Spinal cord (tissue), 10 donors: Measurements from ENCODE around the gene YIPF3. TPM values are rescaled to one million over a fixed set of nuclear protein-coding genes. Genes with fewer than 3 reads are reported as not detected.
A peak's percentile ranks its signal among the peaks of the same experiment; 100 is the strongest.

Source experiments
- DNase-seq, 6 donors: peaks; one replicate each; pipeline versions ENCODE4 v3.0.0 to v3.0.0-alpha.2; 2013 to 2015; ENCODE audit warnings: low spot score in 6 of 6, low read depth in 4 of 6
- H3K27ac ChIP-seq: one replicate; pipeline ENCODE4 v1.5.1; 2013; ENCODE audit warnings: low read depth, low read length, control low read depth
- H3K27me3 ChIP-seq: one replicate; pipeline ENCODE4 v1.6.1; 2013; ENCODE audit warnings: low read length; ENCODE audit not compliant: control insufficient read depth, insufficient read depth
- H3K36me3 ChIP-seq: one replicate; pipeline ENCODE4 v1.6.1; 2013; ENCODE audit warnings: low read length; ENCODE audit not compliant: control insufficient read depth, insufficient read depth
- H3K4me1 ChIP-seq: one replicate; pipeline ENCODE4 v1.6.1; 2013; ENCODE audit warnings: low read length; ENCODE audit not compliant: control insufficient read depth, insufficient read depth
- H3K4me3 ChIP-seq: one replicate; pipeline ENCODE4 v1.5.1; 2013; ENCODE audit warnings: low read depth, low read length, control low read depth
- H3K9me3 ChIP-seq: one replicate; pipeline ENCODE4 v1.6.1; 2013; ENCODE audit warnings: low read length; ENCODE audit not compliant: control insufficient read depth, insufficient read depth
- WGBS: methylation state at CpG from one replicate; pipeline ENCODE4 v1.1.5; 2013; ENCODE audit warnings: missing lambda C conversion rate; ENCODE audit not compliant: insufficient coverage; 5-methylcytosine and 5-hydroxymethylcytosine counted together
- polyA plus RNA-seq, 2 donors: library from polyadenylated mRNA; unstranded; fragments of 120-200 nt; gene quantifications; one replicate each; pipeline ENCODE4 v1.2.1, GENCODE V29; 2013; ENCODE audit not compliant: insufficient read length in 2 of 2
- total RNA-seq, 2 donors: library from RNA; depleted of rRNA in 1 of 2; stranded (reverse); fragments of 120-200 nt in 1 of 2; fragments of >200 nt in 1 of 2; gene quantifications; one replicate each; pipeline versions ENCODE4 v1.2.3 to v1.2.4, GENCODE V29; 2013 to 2014
- donor health status: healthy.

The YIPF3 gene
- total and polyA plus RNA-seq, 4 donors: 54.7 to 140 (median 116) TPM

GRCh38 chr6:43532201-43532600, 15.5 kb upstream of the YIPF3 start:
- peaks cover 54% of the 10 kb centered on the region for H3K36me3 ChIP-seq
- no peaks in the 10 kb centered on the region for H3K4me1 ChIP-seq
- H3K4me3 ChIP-seq: no peak overlapping the region
- no peak overlapping the region for H3K27ac ChIP-seq
- no CpG with 5 or more reads among the region's 1 CpG for WGBS
- H3K27me3 ChIP-seq: no peaks in the 10 kb centered on the region
- no peak for DNase-seq
- no peaks in the 10 kb centered on the region for H3K9me3 ChIP-seq

DNA sequence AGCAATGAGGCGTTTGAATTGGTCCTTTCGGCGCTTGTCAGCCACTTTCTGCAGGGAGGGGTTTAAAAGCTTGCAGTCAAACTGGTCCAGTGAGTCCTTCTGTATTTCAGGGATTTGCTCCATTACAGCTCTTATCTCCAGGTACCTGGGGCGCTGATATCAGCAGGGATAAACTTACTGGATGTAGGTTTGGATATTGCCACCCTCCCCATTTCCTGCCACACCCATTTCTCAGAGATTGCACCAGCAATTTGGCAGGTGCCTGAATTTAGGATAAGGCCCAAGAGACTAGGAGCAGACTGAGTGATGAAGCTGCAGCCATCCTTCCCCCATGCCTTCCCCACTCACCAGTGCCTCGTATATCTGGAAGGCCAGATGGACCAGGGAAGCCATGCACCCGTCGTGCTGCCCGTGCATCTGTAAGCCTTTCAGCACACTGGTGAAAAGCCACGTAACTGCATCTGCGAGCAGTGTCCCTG, 7.8 kb upstream of the YIPF3 start:
- Histone ChIP-seq H3K4me1 (no peaks in the 10 kb centered on the region), H3K27ac (no peak overlapping the region), H3K9me3 (no peaks in the 10 kb centered on the region), H3K27me3 (no peaks in the 10 kb centered on the region), H3K4me3 (no peak overlapping the region), H3K36me3 (peaks cover 79% of the 10 kb centered on the region)
- DNase-seq: no peak
- 79% methylated on average over 7 of the region's 10 CpGs for WGBS

DNA sequence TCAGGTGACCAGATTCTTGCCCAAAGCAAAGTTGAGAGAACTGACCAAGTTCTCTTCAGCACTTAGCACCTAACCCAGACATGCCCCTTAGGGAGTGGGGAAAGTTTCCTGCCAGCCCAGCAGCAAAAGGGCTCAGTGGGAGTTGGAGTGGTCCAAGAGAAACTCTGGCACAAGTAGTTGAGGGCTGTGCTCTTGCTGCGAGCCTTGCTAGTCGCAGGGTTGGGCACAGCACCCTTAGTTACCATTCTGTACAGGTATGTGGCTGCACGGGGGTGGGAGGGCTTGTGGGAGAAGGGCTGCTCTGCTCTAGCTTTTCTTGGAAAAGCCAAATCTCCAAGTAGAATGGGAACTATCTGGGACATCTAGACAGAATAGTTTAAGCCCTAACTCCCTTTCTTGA, 6.6 kb upstream of the YIPF3 start:
- H3K9me3 ChIP-seq: no peaks in the 10 kb centered on the region
- no peak overlapping the region for H3K4me3 ChIP-seq
- H3K27me3 ChIP-seq: no peaks in the 10 kb centered on the region
- WGBS: 89% methylated on average over 3 of the region's 3 CpGs
- H3K4me1 ChIP-seq: peaks cover 4% of the 10 kb centered on the region
- no peak for DNase-seq
- no peak overlapping the region for H3K27ac ChIP-seq
- H3K36me3 ChIP-seq: peaks cover 70% of the 10 kb centered on the region

GRCh38 chr6:43522547-43523261, 6.0 kb upstream of the YIPF3 start:
- H3K9me3 ChIP-seq: no peaks in the 10 kb centered on the region
- no peak for DNase-seq
- H3K4me1 ChIP-seq: peaks cover 4% of the 10 kb centered on the region
- H3K27ac ChIP-seq: no peak overlapping the region
- no peak overlapping the region for H3K4me3 ChIP-seq
- WGBS: 92% methylated on average over 8 of the region's 8 CpGs
- H3K27me3 ChIP-seq: no peaks in the 10 kb centered on the region
- H3K36me3 ChIP-seq: peaks cover 66% of the 10 kb centered on the region

DNA sequence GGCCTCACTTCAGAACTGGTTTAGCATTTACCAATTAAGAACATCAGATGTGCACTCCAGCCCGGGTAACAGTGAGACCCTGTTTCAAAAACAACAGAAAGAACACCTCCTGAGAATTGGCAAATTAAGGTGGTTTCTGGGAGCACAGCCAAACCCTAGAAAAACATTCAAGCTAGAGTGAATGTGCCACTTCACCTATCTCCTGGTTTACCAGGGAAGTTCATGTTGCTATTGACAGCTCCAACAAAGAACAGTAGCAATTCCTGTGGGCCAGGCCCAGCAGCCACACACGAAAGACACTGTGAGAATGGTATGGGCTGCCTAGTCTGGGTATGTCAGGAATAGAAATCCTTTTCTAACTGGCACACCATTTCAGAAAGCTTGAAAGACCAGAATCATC, 5.1 kb upstream of the YIPF3 start:
- H3K27ac ChIP-seq: no peak overlapping the region
- no CpG with 5 or more reads among the region's 2 CpGs for WGBS
- H3K4me1 ChIP-seq: peaks cover 4% of the 10 kb centered on the region
- no peaks in the 10 kb centered on the region for H3K9me3 ChIP-seq
- H3K36me3 ChIP-seq: peaks cover 60% of the 10 kb centered on the region
- no peak overlapping the region for H3K4me3 ChIP-seq
- no peaks in the 10 kb centered on the region for H3K27me3 ChIP-seq
- no peak for DNase-seq

DNA sequence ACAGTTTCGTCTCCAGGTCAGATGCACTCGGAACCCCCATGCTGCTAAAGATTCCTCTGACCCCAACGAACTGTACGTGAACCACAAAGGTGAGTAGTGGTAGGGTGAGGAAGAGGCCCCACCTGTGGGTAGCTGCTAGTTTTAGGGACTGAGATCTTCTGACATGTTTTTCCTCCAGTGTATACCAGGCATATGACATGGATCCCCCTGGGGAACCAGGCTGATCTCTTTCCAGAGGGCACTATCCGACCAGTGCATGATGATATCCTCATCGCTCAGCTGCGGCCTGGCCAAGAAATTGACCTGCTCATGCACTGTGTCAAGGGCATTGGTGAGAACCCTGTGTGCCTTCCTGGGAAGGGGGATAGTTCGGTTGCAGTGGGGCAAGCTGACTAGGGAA, 3.4 kb upstream of the YIPF3 start:
- WGBS: 95% methylated on average over 8 of the region's 8 CpGs
- H3K9me3 ChIP-seq: no peaks in the 10 kb centered on the region

GRCh38 chr6:43517505-43518357, 1.0 kb upstream of the YIPF3 start:
- Histone ChIP-seq H3K36me3 (peaks cover 55% of the 10 kb centered on the region), H3K4me3 (peak overlapping the region; percentile 98), H3K27ac (no peak overlapping the region), H3K9me3 (no peaks in the 10 kb centered on the region), H3K4me1 (peaks cover 15% of the 10 kb centered on the region), H3K27me3 (no peaks in the 10 kb centered on the region)
- no peak for DNase-seq
- 7% methylated on average over 9 of the region's 10 CpGs for WGBS

More for the DNA sequence above, 3.4 kb upstream of the YIPF3 start:
- Histone ChIP-seq H3K27me3 (no peaks in the 10 kb centered on the region), H3K27ac (no peak overlapping the region), H3K36me3 (peaks cover 55% of the 10 kb centered on the region), H3K4me1 (peaks cover 13% of the 10 kb centered on the region), H3K4me3 (no peak overlapping the region)
- DNase-seq: no peak

DNA sequence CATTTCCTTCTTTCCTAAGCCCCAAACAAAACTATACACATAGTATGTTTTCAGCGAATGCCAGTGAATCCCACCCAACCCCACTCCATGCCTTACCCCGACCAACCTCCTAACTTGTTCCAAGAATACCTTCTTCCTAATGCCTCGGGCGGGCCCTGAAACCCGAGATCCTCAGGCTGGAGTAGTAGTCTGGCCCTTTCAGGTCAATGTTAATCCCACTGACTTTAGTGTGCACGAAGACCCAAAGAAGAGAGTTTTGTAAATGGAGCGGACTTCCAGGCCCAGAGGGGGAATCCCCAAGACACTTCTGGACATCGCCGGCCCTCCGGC, 394 bp downstream of the YIPF3 start:
- H3K27ac ChIP-seq: peak overlapping the region; percentile 85
- no peaks in the 10 kb centered on the region for H3K27me3 ChIP-seq
- no peaks in the 10 kb centered on the region for H3K9me3 ChIP-seq
- peaks cover 58% of the 10 kb centered on the region for H3K36me3 ChIP-seq
- DNase-seq: no peak
- peaks cover 20% of the 10 kb centered on the region for H3K4me1 ChIP-seq
- peak overlapping the region; percentile 98 for H3K4me3 ChIP-seq
- WGBS: 0% methylated on average over 7 of the region's 10 CpGs

- DNase-seq: no peak
- Histone ChIP-seq H3K4me3 (peak overlapping the region; percentile 98), H3K9me3 (no peaks in the 10 kb centered on the region), H3K27ac (no peak overlapping the region), H3K4me1 (peaks cover 22% of the 10 kb centered on the region), H3K27me3 (no peaks in the 10 kb centered on the region), H3K36me3 (peaks cover 57% of the 10 kb centered on the region)
- 82% methylated on average over 9 of the region's 9 CpGs for WGBS
Observed at GRCh38 chr6:43515808-43516207, 918 bp downstream of the YIPF3 start.
